Body of pancreas (tissue), 4 donors: Measurements from ENCODE around the gene KDM3A. TPM values are rescaled to one million over a fixed set of nuclear protein-coding genes. Genes with fewer than 3 reads are reported as not detected.

Experiments
- ATAC-seq: fragments of 150-250 bp; one replicate; pipeline ENCODE4 v1.9.1; 2016
- DNase-seq, 4 donors: peaks; one replicate each; pipeline ENCODE4 v3.0.0-alpha.2; 2019
- H3K27ac ChIP-seq, 4 donors: fragments of 200-600 bp; sonication (generic); 1 replicate in 3 of 4; 2 replicates in 1 of 4; pipeline versions ENCODE4 v1.5.1 to v1.6.1; 2016 to 2019; ENCODE audit warnings: mild to moderate bottlenecking in 1 of 4, mixed read lengths in 1 of 4, moderate library complexity in 1 of 4
- H3K27me3 ChIP-seq, 2 donors: fragments of 200-600 bp; sonication (generic); one replicate each; pipeline ENCODE4 v1.6.0; 2016; ENCODE audit warnings: mild to moderate bottlenecking in 1 of 2
- H3K36me3 ChIP-seq, 2 donors: fragments of 200-600 bp; sonication (generic); replicated peaks in 1 of 2; 2 replicates each; pipeline ENCODE4 v1.5.1; 2016; ENCODE audit warnings: low read depth in 2 of 2; ENCODE audit not compliant: insufficient read depth in 1 of 2
- H3K4me1 ChIP-seq: fragments of 200-600 bp; sonication (generic); one replicate; pipeline ENCODE4 v1.6.0; 2016
- H3K4me3 ChIP-seq, 2 donors: fragments of 200-600 bp; sonication (generic); 1 replicate in 1 of 2; 2 replicates in 1 of 2; pipeline ENCODE4 v1.5.1; 2016 to 2019
- H3K9me3 ChIP-seq, 3 donors: fragments of 200-600 bp; sonication (generic); 1 replicate in 2 of 3; 2 replicates in 1 of 3; pipeline ENCODE4 v1.5.1; 2016
- POLR2A ChIP-seq, 3 donors: fragments of 450-650 bp; IDR thresholded peaks; one replicate each; pipeline ENCODE4 v1.6.1; 2016; ENCODE audit warnings: antibody characterized with exemption in 3 of 3, mild to moderate bottlenecking in 2 of 3
- WGBS, 2 donors: methylation state at CpG; one replicate each; pipeline ENCODE4 v1.1.5; 2017; 5-methylcytosine and 5-hydroxymethylcytosine counted together
- intact Hi-C: fragments of 100-400 bp; cut with DNase I; formaldehyde crosslinking; loops from one replicate; pipeline ENCODE4 v1.15.1; 2023
- total RNA-seq, 2 donors: library from RNA; depleted of rRNA; stranded (reverse); fragments of >200 nt; gene quantifications; one replicate each; pipeline ENCODE4 v1.1.0, GENCODE V29; 2016
- TF ChIP-seq, protein P1 (sequence below), 7 experiments: fragments of 450-650 bp in 4 of 7; fragments of 200-600 bp in 3 of 7; sonication (generic) in 3 of 7; IDR thresholded peaks; one replicate each; pipeline ENCODE4 v1.5.1; 2016 to 2019; ENCODE audit warnings: antibody characterized with exemption in 7 of 7

KDM3A gene
- total RNA-seq, 2 donors from 2014 or later, result 34.0 to 47.8 TPM

DNA sequence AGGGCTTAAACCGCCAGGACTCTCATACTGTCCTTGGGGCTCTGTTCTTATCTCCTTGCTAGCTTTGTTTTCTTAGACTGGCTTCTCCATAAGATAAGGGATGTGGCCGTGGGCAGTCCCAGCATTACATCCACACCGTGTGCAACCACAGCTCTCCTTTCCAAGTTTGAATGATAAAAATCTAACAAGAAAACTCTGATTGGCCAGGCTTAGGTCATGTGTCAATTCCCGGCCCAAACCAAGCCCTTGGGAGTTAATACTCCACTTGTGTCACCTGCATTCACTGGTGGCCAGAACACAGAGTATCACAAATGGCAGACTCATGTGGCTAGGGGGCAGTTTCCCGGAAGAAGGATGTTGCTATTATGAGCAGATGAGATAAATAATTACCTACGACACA is 43.2 kb upstream of the KDM3A start:
- ATAC-seq (no peak), DNase-seq (no peak)
- WGBS, 2 donors, result 54 to 56% methylated on average over 6 of the region's 6 CpGs
- intact Hi-C loops, result no loop called here
- Histone ChIP-seq H3K27ac (no peak overlapping the region), H3K4me3 (no peak overlapping the region), H3K9me3 (no peaks in the 10 kb centered on the region), H3K4me1 (peaks cover 27% of the 10 kb centered on the region), H3K27me3 (no peaks in the 10 kb centered on the region), H3K36me3 (no peaks in the 10 kb centered on the region)
- TF ChIP-seq POLR2A (IDR thresholded peaks at IDR 0.05), result no peak
- TF ChIP-seq, protein P1, sequence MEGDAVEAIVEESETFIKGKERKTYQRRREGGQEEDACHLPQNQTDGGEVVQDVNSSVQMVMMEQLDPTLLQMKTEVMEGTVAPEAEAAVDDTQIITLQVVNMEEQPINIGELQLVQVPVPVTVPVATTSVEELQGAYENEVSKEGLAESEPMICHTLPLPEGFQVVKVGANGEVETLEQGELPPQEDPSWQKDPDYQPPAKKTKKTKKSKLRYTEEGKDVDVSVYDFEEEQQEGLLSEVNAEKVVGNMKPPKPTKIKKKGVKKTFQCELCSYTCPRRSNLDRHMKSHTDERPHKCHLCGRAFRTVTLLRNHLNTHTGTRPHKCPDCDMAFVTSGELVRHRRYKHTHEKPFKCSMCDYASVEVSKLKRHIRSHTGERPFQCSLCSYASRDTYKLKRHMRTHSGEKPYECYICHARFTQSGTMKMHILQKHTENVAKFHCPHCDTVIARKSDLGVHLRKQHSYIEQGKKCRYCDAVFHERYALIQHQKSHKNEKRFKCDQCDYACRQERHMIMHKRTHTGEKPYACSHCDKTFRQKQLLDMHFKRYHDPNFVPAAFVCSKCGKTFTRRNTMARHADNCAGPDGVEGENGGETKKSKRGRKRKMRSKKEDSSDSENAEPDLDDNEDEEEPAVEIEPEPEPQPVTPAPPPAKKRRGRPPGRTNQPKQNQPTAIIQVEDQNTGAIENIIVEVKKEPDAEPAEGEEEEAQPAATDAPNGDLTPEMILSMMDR (IDR thresholded peaks at IDR 0.05), result no peak

DNA sequence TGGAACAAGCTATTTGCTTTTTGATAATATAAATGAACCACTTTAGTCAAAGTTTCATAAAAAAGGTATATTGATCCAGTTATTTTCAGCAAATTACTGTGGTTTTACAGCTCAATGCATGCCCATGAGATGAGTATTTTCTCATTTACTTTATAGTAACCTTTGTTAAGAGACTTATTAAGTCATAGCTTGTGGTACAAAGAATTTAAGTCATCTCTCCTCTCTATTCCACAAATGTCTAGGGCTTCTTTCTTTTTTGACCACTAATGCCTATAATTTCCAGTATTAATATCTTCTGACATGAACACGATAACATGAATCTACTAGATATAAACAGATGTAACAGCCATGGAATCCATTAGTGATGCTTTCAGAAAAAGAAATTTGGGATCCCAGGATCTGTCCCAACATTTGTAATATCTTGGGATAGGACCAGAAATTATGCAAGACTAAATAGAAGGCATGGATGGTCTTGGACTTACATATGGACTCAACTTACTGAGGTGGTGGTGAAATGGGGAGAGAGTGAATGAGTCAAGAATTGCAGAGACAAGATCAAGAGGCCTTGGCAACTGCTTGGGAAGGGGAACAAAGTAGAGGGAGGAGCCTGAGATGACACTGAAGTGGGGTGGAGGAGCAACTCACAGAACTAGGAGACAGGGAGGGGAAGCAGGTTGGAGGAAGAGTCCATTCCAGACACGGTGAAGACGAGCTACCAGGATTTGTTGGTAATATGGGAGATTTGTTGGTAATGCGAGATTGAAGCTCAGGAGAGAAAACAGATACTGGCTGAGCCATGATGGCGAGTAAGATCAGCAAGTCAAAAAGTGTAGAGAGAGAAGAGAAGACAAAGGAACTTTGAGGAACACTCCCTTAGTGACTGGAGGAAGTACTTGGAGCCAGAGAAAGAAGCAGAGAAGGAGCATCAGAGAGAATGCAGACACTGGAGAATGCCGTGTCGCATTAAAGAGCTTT is 42.4 kb upstream of the KDM3A start:
- DNase-seq (no peak), ATAC-seq (no peak)
- Histone ChIP-seq H3K4me1 (peaks cover 19% of the 10 kb centered on the region), H3K4me3 (no peak overlapping the region), H3K27me3 (no peaks in the 10 kb centered on the region), H3K27ac (no peak overlapping the region), H3K36me3 (no peaks in the 10 kb centered on the region), H3K9me3 (no peaks in the 10 kb centered on the region)
- intact Hi-C loops, result no loop called here
- WGBS, 2 donors, result 90 to 93% methylated on average over 7 of the region's 7 CpGs
- no peak for TF ChIP-seq POLR2A (IDR thresholded peaks at IDR 0.05)
- TF ChIP-seq, protein P1 (IDR thresholded peaks at IDR 0.05), result no peak

DNA sequence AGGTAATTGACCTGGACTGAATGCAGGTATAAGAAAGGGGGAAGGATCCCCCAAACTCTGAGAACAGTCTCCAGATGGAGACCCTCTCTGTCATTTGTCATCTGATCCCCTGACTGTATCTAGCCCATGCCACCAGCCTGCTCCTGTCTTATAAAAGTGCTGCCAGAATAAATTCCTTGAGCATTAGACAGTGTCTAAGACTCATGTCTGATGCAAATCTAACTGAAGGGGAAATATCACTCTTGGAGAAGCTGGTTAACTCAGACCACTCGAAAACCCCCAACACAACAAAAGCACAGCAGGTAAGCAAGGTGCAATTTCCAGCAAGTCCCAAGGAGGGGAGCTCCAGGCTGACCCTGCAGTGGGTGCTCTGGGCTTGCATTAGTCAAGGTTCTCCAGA is 40.9 kb upstream of the KDM3A start:
- H3K36me3 ChIP-seq, result no peaks in the 10 kb centered on the region
- no peak overlapping the region for H3K4me3 ChIP-seq
- peaks cover 8% of the 10 kb centered on the region for H3K4me1 ChIP-seq
- DNase-seq (no peak), ATAC-seq (no peak)
- no peaks in the 10 kb centered on the region for H3K27me3 ChIP-seq
- intact Hi-C loops, result no loop called here
- no peak overlapping the region for H3K27ac ChIP-seq
- WGBS, 2 donors, result 88 to 92% methylated on average over 1 of the region's 1 CpG
- no peak for TF ChIP-seq POLR2A (IDR thresholded peaks at IDR 0.05)
- TF ChIP-seq, protein P1 (IDR thresholded peaks at IDR 0.05), result no peak
- H3K9me3 ChIP-seq, result no peaks in the 10 kb centered on the region

DNA sequence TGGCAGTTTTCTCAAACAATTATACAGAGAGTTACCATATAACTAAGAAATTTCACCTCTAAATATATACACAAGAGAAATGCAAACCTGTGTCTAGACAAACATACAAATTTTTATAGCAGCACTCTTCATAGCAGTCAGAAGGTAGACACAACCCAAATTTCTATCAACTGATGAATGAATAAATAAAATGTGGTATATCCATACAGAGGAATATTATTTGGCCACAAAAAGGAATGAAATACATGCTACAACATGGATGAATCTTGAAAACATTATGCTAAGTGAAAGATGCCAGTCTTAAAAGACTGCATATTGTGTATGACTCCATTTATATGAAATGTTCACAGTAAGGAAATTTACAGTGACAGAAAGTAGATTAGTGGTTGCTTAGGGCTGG is 30.6 kb upstream of the KDM3A start:
- intact Hi-C loops, result no loop called here
- Histone ChIP-seq H3K27me3 (no peaks in the 10 kb centered on the region), H3K4me1 (no peaks in the 10 kb centered on the region), H3K27ac (no peak overlapping the region), H3K36me3 (no peaks in the 10 kb centered on the region), H3K9me3 (no peaks in the 10 kb centered on the region), H3K4me3 (no peak overlapping the region)
- no peak for ATAC-seq
- TF ChIP-seq POLR2A (IDR thresholded peaks at IDR 0.05), result no peak
- TF ChIP-seq, protein P1 (IDR thresholded peaks at IDR 0.05), result no peak
- DNase-seq, result no peak

DNA sequence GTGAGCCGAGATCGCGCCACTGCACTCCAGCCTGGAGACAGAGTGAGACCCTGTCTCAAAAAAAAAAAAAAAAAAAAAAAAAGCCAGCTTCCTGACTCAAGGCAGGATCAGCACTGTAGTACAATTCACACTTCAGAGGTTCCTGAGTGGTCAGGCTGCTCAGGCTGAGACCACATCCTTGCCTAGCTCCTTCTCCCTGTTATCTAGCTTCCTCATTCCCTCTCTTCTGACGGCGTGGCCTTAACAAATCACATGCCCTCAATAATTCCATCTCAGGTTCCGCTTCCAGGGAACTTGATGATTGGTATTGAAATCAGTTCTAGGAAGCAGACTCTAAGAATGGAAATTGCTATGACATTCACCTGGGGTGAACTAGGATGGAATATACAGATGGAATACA is 29.8 kb upstream of the KDM3A start:
- intact Hi-C loops, result no loop called here
- Histone ChIP-seq H3K4me1 (no peaks in the 10 kb centered on the region), H3K4me3 (no peak overlapping the region), H3K36me3 (no peaks in the 10 kb centered on the region), H3K27me3 (no peaks in the 10 kb centered on the region), H3K9me3 (no peaks in the 10 kb centered on the region), H3K27ac (no peak overlapping the region)
- no peak for ATAC-seq
- WGBS, 2 donors, result 78 to 79% methylated on average over 6 of the region's 6 CpGs
- TF ChIP-seq POLR2A (IDR thresholded peaks at IDR 0.05), result no peak
- TF ChIP-seq, protein P1 (IDR thresholded peaks at IDR 0.05), result no peak
- no peak for DNase-seq
